ENCODE measurements around the gene CDO1.

The CDO1 gene

GRCh38 chr5:115785381-115786065 is 30.9 kb downstream of the CDO1 start:
- FAIRE-seq = no peak

DNA sequence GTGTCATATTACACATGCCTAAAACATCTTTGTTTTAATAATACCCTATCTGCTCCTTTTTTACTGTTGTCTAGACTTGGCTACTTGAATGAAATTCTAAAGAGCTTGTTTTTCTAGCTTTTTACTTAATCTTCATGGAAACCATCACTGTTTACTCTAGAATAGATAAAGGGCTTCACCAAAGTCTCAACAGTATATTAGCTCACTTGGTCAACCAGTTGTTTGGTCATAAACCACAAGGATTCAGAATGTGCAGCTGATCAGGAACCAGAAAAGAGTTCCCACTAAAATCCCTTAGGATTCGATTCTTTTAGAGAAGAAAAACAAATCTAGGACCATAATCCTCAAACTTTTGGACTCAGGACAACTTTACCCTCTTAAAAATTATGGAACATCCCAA is 38.0 kb downstream of the CDO1 start:
- no peak for FAIRE-seq

DNA sequence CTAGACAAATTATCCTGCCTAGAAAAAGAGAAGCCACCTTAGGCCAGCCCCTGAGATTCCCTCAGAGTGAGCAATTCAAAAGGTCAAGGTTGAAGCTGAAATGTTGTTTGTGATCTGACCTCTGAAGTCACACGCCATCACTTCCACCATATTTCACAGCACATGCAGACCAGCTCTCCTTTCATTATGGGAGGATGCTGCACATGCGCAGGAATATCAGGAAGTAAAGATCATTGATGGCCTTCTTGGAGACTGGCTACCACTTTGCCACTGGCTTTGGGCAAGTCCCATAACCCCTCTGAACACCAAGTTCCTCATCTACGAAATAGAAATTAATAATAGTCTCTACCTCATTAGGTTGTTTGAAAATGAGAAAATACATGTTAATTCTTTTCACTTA is 39.5 kb downstream of the CDO1 start:
- no peak for FAIRE-seq

GRCh38 chr5:115775999-115776398 is 40.5 kb downstream of the CDO1 start:
- no peak for FAIRE-seq

GRCh38 chr5:115774684-115775083 is 41.8 kb downstream of the CDO1 start:
- FAIRE-seq = no peak

GRCh38 chr5:115772731-115773475 is 43.6 kb downstream of the CDO1 start:
- FAIRE-seq = no peak

- no peak for FAIRE-seq
These were observed 46.0 kb downstream of the CDO1 start for GRCh38 chr5:115770466-115770865.

DNA sequence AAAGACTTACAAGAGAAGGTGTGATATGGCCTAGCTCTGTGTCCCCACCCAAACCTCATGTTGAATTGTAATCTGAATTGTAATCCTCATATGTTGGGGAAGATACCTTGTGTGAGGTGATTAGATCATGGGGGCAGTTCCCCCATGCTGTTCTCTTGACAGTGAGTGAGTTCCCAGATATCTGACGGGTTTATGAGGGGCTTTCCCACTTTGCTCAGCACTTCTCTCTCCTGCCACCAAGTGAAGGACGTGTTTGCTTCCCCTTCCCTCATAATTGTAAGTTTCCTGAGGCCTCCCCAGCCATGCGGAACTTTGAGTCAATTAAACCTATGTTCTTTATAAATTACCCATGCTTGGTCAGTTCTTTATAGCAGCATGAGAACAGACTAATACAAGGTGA is 49.0 kb downstream of the CDO1 start:
- FAIRE-seq = no peak

GRCh38 chr5:115766608-115767007 is 49.9 kb downstream of the CDO1 start:
- no peak for FAIRE-seq

- no peak for FAIRE-seq
These were observed 58.1 kb downstream of the CDO1 start for GRCh38 chr5:115758356-115758755.

DNA sequence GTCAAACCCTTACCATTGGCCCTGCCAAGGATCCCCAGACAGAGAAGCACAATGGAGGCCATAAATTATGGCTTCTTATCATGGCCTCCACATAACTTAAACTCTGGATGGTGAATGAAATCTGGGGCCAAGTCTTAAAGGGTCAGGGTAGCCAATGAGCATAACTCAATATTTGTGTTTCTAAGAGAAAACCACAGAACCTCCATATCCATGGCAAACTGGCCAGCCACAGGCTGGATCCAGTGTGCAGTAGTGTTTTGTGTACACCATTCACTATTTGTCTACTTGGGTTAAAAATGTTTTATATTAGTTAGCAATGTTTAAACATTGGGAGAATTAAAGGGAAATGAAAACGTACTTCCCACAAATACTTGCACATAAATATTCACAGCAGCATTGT is 60.8 kb downstream of the CDO1 start:
- FAIRE-seq = no peak
